ENCODE data around the gene CPLANE2.
A peak's percentile ranks its signal among the peaks of the same experiment; 100 is the strongest.
"Not testable (repeated sequence)": the region's sequence is repeated elsewhere in the genome, so short reads cannot be mapped to it uniquely, and the experiment has no call there.

The CPLANE2 gene, protein sequence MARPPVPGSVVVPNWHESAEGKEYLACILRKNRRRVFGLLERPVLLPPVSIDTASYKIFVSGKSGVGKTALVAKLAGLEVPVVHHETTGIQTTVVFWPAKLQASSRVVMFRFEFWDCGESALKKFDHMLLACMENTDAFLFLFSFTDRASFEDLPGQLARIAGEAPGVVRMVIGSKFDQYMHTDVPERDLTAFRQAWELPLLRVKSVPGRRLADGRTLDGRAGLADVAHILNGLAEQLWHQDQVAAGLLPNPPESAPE

DNA sequence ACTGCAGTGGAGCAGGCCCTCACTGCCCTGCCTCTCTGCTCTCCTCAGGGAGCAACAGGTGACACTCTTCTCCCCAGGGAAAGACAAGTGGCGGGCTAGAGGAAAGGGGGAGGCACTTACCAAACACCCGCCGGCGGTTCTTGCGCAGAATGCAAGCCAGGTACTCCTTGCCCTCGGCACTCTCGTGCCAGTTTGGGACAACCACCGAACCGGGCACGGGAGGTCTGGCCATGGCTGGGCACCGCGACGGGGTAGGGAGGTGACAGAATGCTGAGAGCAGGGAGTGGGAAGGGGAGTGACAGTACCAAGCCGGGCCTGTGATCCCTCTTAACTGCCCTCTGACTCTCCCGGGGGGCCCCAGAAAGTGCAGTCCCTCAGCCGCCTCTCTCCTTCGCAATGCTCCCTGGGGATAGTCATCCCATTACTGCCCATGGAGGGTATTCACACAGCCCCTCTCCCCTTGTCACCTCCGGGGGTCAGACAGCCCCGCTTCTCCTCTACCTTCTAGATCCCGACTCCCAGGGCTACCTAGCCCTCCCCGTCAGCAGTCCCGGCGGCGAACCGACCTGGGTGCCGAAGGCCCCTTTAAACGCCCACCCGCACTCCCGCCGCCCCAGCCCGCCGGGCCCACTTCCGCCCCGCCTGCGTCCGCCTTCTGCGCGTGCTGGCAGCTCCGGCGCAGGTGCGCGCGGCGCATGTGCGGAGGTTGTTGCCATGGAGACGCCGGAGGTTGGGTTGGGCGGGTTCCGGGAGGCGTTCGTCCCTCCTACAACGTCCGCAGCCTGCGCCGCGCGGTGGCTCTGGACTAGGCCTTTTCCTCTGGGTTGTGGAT is at the start of gene CPLANE2:
Gene CPLANE2 (minus strand): TSS at position 673 of the 832 bp plus-strand sequence. CDS start 441 bp downstream, at position 232.
- DNase-seq = peak; percentile 94 to 95

DNA sequence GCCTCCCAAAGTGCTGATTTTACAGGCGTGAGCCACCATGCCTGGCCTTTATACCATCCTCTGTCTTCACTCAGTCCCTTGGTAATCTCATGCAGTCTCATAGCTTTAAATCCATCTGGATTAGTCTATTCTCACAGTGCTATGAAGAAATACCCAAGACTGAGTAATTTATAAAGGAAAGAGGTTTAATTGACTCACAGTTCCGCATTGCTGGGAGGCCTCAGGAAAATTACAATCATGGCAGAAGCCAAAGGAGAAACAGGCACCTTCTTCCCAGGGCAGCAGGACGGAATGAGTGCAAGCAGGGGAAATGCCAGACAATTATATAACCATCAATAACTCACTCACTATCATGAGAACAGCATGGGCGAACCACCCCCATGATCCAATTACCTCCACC is 49.1 kb upstream of the CPLANE2 start:
- DNase-seq = no peak

DNA sequence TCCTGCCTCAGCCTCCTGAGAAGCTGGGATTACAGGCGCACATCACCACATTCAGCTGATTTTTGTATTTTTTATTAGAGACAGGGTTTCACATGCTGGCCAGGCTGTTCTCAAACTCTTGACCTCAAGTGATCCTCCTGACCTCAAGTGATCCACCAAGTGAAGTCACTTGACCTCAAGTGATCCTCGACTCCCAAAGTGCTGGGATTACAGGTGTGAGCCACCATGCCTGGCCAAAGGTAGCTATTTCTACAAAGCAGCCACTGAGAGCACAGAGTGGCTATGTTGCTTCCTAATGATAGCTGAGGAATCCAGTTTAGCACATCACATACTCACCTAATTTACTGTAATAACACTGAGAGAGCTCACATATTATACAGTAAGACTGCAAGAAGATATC is 44.8 kb upstream of the CPLANE2 start:
- no peak for DNase-seq

DNA sequence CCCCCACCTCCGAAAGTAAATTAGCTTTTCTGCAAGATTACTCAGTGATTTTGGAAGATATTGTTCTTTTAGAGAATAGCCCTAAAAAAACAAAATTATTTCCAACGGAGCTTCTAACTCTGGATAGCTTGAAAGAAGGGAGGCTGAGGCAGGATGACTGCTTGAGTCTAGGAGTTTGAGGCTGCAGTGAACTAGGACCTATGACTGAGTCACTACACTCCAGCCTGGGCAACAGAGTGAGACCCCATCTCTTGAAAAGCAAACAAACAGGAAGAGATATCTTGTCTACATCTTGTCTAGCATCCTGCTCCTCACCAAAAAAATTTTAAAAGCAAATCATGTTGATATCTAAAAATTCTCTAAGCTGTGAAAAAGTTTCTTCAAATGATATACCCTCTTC is 42.2 kb upstream of the CPLANE2 start:
- no peak for DNase-seq

DNA sequence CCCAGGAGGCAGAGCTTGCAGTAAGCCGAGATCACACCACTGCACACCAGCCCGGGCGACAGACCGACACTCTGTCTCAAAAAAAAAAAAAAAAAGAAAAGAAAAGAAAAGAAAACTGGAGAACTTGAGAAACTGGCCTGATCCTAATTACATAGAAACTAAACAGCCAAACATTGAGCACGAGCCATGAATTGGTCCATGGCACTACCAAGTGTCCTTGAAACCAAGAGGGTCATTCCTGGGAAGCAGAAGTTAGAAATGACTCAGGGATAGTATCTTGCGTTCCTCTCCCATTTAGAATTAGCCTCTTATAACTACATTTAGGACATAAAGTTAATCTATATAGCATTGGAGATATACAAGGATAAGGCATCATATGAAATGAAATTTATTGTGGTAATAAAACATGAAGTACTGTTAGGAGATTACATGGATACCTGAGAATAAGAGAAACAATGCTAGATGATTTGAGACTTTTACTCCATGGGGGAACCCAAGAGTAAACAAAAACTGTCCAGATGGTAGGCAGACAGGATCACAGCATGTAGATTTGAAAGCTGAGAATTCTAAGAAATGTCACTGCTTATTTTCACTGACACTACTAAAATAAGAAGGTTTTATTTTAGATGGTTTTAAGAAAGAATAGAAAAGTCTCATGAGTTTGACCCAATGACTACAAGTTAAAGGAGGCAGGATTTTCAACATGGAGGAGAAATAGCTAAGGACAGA is 39.5 kb upstream of the CPLANE2 start:
- no peak for DNase-seq

DNA sequence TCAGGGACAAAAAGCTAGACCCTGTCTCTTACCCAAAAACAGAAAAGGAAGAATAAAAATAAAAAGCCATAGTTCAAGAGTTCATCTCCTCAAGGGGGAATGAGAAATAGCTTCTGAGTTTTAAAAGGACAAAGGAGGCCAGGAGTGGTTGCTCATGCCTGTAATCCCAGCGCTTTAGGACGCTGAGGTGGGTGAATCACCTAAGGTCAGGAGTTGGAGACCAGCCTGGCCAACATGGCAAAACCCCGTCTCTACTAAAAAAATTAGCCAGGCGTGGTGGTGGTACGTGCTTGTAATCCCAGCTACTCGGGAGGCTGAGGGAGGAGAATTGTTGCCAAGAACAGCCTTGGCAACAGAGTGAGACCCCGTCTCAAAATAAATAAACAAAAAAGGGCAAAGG is 38.6 kb upstream of the CPLANE2 start:
- no peak for DNase-seq

DNA sequence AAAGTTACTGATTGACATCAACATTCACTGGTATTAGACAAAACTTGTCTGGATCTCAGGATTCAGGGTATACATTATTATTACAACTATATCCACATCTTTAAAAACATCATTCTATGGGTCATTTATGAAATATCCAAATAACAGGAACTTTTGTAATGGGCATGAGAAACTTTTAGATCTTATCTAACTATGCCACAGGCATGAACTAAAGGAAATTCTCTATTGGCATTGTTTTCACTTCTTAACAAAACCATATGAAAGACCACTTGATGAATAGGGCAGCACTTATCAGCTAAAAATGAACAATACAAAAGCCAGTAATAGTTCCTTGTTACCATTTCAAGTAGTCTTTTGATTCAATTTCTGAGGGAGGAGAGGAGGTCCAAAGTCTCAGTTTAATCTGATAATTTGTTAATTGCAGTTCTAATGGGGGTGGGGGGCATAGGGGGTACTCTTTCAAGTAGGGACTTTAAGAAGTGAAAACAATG is 30.8 kb upstream of the CPLANE2 start:
- no peak for DNase-seq

DNA sequence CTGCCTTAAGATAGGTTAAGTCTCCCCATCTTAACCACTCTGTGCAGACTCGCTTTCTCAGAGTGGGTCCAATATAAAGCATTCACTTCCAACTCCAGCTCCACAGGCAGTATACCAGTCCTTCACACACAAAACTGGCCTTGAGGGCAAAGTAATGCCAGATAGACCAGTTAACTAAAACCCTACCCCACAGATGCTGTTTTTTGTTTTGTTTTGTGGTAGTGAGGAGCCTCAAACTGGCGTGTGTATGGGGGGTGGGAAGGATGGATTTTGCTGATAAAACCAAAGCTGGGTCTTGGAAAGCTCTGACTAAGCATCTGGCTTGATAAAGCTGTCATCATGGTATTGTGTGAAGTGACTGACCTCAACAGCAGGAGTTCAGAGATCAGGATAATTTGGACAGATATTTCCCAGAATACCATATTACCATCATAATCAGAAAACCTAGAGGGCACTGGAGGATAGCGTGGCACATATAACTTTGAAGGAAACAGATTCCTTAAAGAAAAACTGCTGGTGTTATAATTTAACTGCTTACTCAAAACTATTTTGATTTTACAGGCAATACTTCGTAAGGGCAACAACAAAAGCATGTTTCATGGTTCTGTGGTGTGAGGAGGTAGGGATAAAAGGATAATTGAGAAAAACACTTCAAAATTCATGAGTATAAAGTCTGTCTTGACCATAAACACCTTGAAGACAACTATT is 29.6 kb upstream of the CPLANE2 start:
- no peak for DNase-seq

DNA sequence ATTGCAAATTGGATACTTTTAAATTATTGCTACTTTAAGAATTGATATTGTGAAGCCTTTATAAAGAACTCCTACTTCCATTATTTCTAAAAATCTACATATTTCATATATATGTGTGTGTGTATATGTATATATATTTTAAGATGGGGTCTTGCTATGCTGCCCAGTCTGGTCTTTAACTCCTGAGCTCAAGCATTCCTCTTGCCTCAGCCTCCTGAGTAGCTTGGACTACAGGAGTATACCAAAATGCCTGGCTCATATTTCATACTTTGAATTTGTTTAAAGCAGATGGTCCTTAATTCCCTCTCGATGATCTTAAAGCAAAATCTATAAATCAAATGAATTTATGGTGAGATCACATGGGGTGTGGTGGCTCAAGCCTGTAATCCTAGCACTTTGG is 25.1 kb upstream of the CPLANE2 start:
- no peak for DNase-seq

DNA sequence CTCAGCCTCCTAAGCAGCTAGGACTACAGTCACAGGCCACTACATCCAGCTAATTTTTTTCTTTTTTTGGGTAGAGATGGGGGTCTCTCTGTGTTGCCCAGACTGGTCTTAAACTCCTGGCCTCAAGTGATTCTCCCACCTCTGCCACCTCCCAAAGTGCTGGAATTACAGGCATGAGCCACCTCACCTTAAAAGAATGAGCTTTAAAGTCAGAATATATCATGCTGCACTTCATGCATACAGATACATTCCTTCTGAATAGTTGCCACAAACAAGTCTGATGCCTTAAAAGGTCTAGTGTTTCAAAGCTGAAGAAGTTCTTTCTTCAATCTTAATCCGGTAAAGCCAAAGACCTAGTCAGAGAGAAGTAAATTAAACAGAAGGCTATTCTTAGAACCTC is 23.8 kb upstream of the CPLANE2 start:
- DNase-seq = no peak

DNA sequence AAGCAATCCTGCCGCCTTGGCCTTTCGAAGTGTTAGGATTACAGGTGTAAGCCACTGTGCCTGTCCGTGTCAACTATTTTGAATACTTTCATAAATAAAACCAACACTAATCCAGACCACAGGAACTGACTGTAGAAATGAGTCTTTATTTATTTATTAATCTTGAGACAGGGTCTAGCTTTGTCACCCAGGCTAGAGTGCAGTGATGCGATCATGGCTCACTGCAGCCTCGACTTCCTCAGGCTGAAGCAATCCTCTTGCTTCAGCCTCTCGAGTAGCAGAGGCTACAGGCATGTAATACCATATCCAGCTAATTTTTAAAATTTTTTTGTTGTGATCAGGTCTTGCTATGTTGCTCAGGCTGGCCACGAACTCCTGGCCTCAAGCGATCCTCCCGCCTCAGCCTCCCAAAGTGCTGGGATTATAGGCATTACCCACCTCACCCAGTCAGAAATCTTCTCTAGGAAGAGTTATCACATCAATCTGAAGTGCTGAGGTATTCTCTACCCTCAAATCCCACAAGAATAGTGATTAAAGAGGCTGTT is 21.7 kb upstream of the CPLANE2 start:
- no peak for DNase-seq

DNA sequence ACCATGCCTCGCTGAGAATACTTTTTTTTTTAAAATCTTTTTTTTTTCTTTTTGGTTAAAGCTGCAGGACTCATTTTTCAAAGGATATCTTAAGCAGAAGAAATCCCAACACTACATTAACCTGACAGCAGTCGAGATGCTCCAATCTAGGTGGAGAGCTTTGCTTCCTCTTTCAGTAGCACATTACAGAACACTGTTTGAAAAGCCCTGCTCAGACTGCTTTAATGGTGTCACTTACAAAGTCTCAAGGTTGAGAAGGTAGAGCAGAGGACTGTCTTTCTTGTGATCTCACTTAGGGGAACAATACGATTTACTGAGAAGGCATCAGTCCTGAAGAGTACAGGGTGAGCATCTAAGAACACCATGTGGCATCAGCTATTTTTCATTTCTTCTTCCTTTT is 21.0 kb upstream of the CPLANE2 start:
- no peak for DNase-seq

DNA sequence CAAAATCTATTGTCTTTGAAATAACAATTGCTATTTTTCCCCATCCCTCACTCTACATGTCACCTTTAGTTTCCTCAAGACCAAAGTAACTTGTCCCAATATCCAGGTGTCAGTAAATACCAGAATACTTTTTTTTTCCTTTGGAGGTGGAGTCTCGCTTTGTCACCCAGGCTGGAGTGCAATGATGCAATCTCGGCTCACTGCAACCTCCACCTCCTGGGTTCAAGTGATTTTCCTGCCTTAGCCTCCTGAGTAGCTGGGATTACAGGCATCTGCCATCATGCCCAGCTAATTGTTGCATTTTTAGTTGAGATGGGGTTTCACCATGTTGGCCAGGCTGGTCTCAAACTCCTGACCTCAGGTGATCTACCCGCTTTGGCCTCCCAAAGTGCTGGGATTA is 20.6 kb upstream of the CPLANE2 start:
- not testable (repeated sequence) for DNase-seq

DNA sequence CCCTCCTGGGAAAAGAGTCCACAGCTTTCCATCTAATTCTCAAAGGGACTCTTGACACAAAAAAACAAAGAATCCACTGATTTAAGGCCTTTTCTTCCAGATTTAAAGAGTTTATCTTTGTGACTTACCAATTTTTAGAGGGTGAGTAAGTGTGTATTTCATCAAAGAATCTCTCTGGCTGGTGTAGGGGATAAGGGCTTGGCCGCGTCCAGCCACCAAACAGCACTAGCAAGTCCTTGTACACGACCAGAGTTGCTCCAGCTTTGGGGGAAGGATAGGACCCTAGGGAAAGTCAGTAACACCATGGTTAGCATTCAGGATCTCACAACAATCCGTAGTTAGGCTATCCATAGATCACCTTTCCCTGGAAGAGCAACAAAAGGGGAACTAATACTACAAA is 19.5 kb upstream of the CPLANE2 start:
- no peak for DNase-seq

DNA sequence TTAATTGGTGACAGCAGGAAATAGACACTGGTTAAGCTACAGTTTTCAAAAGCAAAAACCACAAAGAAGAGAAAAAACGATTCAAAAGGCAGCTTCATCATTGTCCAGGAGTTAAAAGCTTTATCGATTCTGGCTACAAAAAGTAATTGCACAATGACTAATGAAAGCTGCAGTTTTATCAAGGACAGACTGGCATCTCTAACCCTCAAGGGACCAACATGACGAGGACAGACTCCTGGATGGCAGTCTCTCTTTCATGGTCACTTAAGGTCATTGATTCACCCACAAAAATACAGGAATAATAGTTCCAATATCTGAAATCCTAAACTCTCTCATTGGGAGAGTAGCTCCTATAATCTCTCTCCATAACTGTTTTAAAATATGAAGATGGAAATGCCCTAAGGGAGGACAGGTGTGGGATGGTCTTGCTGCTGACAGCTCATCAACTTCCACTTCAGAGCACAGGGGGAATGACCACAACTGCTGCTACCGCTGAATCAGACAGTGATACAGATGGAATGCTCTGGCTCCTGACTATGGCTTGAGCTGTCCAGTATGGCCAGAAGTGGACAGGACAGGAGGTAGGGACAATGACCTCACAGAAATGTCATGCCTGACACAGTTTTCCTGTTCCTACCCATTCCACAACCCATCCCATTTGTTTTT is 17.4 kb upstream of the CPLANE2 start:
- no peak for DNase-seq

DNA sequence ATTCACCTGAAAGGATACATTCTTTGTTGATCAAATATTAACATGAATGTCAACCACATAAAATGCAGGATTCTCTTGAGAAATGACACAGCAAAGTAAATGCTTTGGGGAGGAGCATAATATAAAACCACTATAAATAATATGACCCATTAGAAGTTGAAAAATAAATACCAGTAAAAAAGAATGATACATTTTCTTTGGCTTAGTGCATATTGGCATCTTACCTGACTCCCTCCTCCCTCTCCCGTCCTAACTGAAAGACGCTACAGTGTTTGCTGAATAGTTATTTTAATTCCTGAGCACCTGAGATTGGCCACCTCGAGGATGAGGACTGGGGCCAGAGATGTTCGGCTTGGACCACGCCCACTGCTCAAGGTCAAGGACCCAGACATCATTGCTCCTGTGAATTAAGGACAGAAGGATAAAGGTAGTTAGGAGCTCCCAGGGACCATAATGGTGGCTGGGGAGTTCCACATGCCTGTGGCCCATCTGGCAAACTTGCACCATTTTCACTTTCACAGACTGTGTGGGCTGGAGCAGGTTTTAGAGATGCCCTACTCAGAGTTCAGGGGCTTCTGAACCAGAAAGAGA is 16.4 kb upstream of the CPLANE2 start:
- no peak for DNase-seq

DNA sequence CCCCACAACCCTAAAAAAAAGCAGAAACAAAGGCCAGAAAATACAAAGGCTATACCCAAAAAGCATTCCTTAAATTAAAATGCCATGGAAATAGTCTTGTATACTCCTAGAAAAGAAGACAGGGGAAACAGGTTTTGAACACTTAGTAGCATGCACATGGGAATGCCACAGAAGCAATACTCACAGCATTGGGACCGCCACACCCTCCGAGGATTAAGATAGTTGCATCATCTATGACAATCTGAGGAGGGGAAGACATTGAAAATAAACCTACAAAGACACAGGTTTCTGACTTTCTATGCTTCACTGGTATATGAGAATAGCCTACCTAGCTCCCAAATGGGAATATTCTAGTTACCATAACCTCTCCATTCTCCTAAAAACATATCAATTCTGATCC is 15.9 kb upstream of the CPLANE2 start:
- no peak for DNase-seq

DNA sequence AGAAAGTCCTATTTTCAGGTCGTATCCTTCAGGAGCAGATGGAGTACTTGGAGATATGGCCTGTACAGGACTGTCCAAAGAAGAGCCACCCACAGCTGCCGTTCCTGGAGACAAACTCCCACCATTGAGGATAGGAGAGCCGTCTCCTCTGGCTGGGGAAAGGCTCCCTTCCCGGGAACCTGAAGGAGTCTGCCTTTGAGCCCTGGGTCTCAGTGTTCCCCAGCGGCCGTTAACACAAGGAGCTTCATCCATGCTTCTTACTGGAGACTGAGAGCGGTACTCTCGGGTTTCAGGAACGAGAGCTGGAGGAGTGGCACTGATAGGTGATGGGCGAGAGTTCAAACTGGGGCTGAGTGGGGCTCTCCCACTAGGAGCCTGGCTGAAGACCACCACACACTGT is 14.4 kb upstream of the CPLANE2 start:
- DNase-seq = no peak

DNA sequence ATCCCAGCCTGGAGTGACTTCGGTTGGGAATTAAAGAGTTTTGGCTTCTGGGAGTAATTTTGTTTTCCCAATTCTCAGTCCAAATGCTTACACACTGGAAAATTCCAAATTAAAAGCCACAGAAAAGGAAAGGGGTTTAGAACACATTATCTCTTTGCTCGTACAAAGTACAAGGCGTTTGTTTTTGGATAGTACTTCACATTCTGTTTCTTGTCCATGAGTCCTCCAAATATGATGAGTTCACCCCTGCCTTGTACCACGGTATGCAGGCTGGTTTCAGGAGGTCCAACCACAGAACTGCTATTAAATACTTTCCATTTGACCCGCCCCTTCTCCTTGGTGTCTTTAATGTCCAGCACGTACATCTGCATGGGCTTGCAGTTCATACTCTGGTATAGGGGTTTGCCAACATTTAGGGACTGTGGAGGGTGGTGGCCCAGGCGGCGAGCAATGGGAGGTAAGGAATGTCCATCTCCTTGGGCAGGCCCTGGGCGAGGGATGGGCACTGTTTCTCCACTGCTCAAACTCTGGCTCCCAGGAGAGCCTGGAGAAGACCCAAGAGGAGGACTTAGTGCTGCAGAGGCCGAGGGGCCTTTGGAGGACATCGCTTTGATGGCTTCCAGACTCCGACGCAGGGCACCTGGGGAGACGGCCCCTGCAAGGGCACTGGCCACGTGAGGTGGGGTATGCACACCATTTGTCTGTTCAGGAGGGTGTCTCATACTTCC is 13.7 kb upstream of the CPLANE2 start:
- DNase-seq = no peak

DNA sequence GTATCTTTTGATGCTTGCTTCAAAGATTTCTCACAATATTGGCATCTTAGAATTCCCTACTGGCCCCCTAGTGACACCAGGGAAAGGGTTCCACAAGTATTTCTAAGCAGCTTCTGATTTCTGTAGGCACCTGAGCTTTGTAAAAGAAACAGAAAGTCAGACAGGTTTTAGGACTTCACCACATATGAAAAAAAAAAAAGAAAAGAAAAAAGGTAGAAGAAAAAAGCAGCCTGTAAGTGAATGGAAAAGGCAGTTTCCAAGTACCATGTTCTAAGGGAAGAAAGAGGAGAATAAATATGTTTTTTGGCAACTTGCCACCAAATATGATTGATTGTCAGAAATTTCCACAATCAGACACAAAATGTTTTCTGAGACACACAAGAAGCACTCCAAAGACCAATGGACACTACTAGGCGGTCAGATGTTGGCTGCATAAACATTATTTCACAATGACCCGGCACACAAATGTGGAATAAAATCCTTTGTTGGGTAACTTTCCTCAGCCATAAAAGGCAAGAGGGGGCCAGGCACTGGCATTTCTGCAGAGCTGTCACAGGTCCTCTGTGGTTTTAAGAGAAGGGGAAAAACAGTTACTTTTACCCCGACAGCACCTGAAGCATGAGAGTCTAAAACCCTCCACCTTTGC is 12.7 kb upstream of the CPLANE2 start:
- no peak for DNase-seq
